HL-60 (cell line): ENCODE results near the gene TRPV2.
A peak's percentile ranks its signal among the peaks of the same experiment; 100 is the strongest.
"Not testable (repeated sequence)": the region's sequence is repeated elsewhere in the genome, so short reads cannot be mapped to it uniquely, and the experiment has no call there.

Experiments used
- DNase-seq, 2 experiments: peaks; one replicate each; pipeline ENCODE4 v3.0.0-alpha.2; 2010 to 2020; ENCODE audit warnings: low read depth in 1 of 2, low spot score in 1 of 2
- H3K27ac ChIP-seq: fragments of 250-450 bp; sonication (Bioruptor Pico); replicated peaks from 2 replicates; pipeline ENCODE4 v1.5.1; 2020; ENCODE audit warnings: mild to moderate bottlenecking, moderate library complexity
- H3K27me3 ChIP-seq: fragments of 250-450 bp; sonication (Bioruptor Pico); 2 replicates; pipeline ENCODE4 v1.5.1; 2021; ENCODE audit warnings: mild to moderate bottlenecking, moderate library complexity; ENCODE audit not compliant: insufficient read depth, poor library complexity, severe bottlenecking
- H3K4me3 ChIP-seq: replicated peaks from 2 replicates; pipeline ENCODE4 v1.5.1; 2011; ENCODE audit warnings: mild to moderate bottlenecking, control low read depth, low read length; ENCODE audit not compliant: insufficient read depth
- CTCF ChIP-seq: IDR thresholded peaks from one replicate; pipeline ENCODE4 v1.5.1; 2011; ENCODE audit warnings: low read length, control low read depth, inconsistent platforms; ENCODE audit not compliant: insufficient read depth
- GABPA ChIP-seq: IDR thresholded peaks from 2 replicates; pipeline ENCODE4 v1.6.1; 2012; ENCODE audit warnings: low read depth
- POLR2AphosphoS5 ChIP-seq: IDR thresholded peaks from 2 replicates; pipeline ENCODE4 v1.6.1; 2012; ENCODE audit warnings: low read depth
- REST ChIP-seq: IDR thresholded peaks from 2 replicates; pipeline ENCODE4 v1.6.1; 2012; ENCODE audit warnings: low read depth; ENCODE audit not compliant: insufficient replicate concordance
- SPI1 ChIP-seq: IDR thresholded peaks from 2 replicates; pipeline ENCODE4 v1.6.1; 2012; ENCODE audit warnings: low read depth, mild to moderate bottlenecking, borderline replicate concordance

TRPV2 gene

GRCh38 chr17:16438557-16439302 lies 23.4 kb downstream of the TRPV2 start:
- DNase-seq = peak; percentile 93 to 96
- Histone ChIP-seq H3K27ac (peak overlapping the region; percentile 98), H3K4me3 (peak overlapping the region; percentile 47), H3K27me3 (no peaks in the 10 kb centered on the region)
- TF ChIP-seq REST = peak; percentile 72
- no peak for TF ChIP-seq GABPA
- TF ChIP-seq POLR2AphosphoS5 = peak; percentile 83
- no peak for TF ChIP-seq SPI1
- no peak for TF ChIP-seq CTCF

- peak overlapping the region; percentile 98 for H3K27ac ChIP-seq
Observed at GRCh38 chr17:16439303-16439791, 24.0 kb downstream of the TRPV2 start.

GRCh38 chr17:16439811-16440351 lies 24.5 kb downstream of the TRPV2 start:
- Histone ChIP-seq H3K27me3 (no peaks in the 10 kb centered on the region), H3K4me3 (peak overlapping the region; percentile 47), H3K27ac (peak overlapping the region; percentile 98)
- DNase-seq = peak in 1 of 2 experiments; percentile 52
- TF ChIP-seq SPI1 (peak; percentile 15; the same call in 1 of the 2 replicates), POLR2AphosphoS5 (peak; percentile 63), CTCF (no peak)

More at GRCh38 chr17:16439303-16439791, 24.0 kb downstream of the TRPV2 start:
- Histone ChIP-seq H3K27me3 (no peaks in the 10 kb centered on the region), H3K4me3 (peak overlapping the region; percentile 47)
- no peak for DNase-seq
- peak; percentile 41 for TF ChIP-seq POLR2AphosphoS5
- no peak for TF ChIP-seq SPI1
- no peak for TF ChIP-seq CTCF

GRCh38 chr17:16440354-16440753 lies 25.0 kb downstream of the TRPV2 start:
- Histone ChIP-seq H3K27ac (peak overlapping the region; percentile 98), H3K4me3 (peak overlapping the region; percentile 47)
- not testable (repeated sequence) for DNase-seq, H3K27me3 ChIP-seq
